GM12878 (cell line): ENCODE measurements around the gene MVB12B.

ENCODE experiments used
- POLR2A ChIP-seq: IDR thresholded peaks from 2 replicates; pipeline ENCODE4 v1.6.1; 2011; ENCODE audit warnings: low read depth, mild to moderate bottlenecking, low read length
- STAT1 ChIP-seq: fragments of 450-650 bp; conservative IDR thresholded peaks from 2 replicates; pipeline ENCODE4 v1.6.1; 2014; ENCODE audit warnings: antibody characterized with exemption, mild to moderate bottlenecking
- TAF1 ChIP-seq: IDR thresholded peaks from 2 replicates; pipeline ENCODE4 v1.6.1; 2011; ENCODE audit warnings: mild to moderate bottlenecking, low read depth, low read length, borderline replicate concordance
- TCF12 ChIP-seq: IDR thresholded peaks from 2 replicates; pipeline ENCODE4 v1.6.1; 2011; ENCODE audit warnings: low read depth, mild to moderate bottlenecking, low read length
- TF ChIP-seq, protein P1 (sequence below): IDR thresholded peaks from 2 replicates; pipeline ENCODE4 v1.6.1; 2012; ENCODE audit warnings: mild to moderate bottlenecking, low read depth, low read length
- TF ChIP-seq, protein P2 (sequence below): IDR thresholded peaks from 2 replicates; pipeline ENCODE4 v1.6.1; 2012; ENCODE audit warnings: low read depth, low read length, improper control_type of control experiment

DNA sequence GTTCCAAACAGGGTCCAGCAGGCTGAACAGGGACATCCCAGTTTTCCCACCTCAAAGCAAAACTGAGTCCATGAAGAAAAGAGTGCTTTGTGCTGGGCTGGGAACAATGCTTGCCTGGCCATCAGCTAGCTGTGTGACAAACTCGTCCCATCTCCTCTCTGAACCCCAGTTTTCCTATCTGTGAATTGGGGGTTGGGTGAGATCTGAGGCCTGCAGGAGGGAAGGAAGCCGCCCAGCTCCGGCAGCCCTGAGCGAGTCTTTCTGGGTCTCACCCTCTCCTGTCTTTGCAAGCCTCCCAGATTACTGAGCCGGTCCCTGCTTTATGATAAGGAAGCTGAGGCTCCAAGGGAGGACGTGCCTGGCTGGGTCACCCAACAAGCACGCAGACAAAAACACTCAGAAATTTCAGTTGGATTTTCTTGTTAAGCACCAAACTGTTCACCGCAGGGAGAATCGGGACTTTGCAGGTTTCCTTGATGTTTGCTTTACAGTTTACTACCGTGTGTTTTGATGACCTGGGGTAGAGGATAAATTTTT is 204.5 kb downstream of the MVB12B start:
- TF ChIP-seq TCF12 (no peak), TAF1 (no peak), STAT1 (no peak), POLR2A (no peak)
- TF ChIP-seq, protein P1, sequence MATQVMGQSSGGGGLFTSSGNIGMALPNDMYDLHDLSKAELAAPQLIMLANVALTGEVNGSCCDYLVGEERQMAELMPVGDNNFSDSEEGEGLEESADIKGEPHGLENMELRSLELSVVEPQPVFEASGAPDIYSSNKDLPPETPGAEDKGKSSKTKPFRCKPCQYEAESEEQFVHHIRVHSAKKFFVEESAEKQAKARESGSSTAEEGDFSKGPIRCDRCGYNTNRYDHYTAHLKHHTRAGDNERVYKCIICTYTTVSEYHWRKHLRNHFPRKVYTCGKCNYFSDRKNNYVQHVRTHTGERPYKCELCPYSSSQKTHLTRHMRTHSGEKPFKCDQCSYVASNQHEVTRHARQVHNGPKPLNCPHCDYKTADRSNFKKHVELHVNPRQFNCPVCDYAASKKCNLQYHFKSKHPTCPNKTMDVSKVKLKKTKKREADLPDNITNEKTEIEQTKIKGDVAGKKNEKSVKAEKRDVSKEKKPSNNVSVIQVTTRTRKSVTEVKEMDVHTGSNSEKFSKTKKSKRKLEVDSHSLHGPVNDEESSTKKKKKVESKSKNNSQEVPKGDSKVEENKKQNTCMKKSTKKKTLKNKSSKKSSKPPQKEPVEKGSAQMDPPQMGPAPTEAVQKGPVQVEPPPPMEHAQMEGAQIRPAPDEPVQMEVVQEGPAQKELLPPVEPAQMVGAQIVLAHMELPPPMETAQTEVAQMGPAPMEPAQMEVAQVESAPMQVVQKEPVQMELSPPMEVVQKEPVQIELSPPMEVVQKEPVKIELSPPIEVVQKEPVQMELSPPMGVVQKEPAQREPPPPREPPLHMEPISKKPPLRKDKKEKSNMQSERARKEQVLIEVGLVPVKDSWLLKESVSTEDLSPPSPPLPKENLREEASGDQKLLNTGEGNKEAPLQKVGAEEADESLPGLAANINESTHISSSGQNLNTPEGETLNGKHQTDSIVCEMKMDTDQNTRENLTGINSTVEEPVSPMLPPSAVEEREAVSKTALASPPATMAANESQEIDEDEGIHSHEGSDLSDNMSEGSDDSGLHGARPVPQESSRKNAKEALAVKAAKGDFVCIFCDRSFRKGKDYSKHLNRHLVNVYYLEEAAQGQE = no peak
- TF ChIP-seq, protein P2, sequence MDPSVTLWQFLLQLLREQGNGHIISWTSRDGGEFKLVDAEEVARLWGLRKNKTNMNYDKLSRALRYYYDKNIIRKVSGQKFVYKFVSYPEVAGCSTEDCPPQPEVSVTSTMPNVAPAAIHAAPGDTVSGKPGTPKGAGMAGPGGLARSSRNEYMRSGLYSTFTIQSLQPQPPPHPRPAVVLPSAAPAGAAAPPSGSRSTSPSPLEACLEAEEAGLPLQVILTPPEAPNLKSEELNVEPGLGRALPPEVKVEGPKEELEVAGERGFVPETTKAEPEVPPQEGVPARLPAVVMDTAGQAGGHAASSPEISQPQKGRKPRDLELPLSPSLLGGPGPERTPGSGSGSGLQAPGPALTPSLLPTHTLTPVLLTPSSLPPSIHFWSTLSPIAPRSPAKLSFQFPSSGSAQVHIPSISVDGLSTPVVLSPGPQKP = no peak
